Umbilical cord (tissue), 2 donors: ENCODE data around the gene ADGRB2. TPM values are rescaled to one million over a fixed set of nuclear protein-coding genes. Genes with fewer than 3 reads are reported as not detected.

Experiments used
- DNase-seq: peaks from one replicate; pipeline ENCODE4 v3.0.0-alpha.2; 2015; ENCODE audit warnings: low spot score
- total RNA-seq: library from RNA; depleted of rRNA; stranded (reverse); fragments of >200 nt; gene quantifications from one replicate; pipeline ENCODE4 v1.2.3, GENCODE V29; 2014; ENCODE audit warnings: low replicate concordance; ENCODE audit not compliant: insufficient read depth

ADGRB2 gene
- total RNA-seq, 1 donor from 2014 or later = 13.2 TPM

DNA sequence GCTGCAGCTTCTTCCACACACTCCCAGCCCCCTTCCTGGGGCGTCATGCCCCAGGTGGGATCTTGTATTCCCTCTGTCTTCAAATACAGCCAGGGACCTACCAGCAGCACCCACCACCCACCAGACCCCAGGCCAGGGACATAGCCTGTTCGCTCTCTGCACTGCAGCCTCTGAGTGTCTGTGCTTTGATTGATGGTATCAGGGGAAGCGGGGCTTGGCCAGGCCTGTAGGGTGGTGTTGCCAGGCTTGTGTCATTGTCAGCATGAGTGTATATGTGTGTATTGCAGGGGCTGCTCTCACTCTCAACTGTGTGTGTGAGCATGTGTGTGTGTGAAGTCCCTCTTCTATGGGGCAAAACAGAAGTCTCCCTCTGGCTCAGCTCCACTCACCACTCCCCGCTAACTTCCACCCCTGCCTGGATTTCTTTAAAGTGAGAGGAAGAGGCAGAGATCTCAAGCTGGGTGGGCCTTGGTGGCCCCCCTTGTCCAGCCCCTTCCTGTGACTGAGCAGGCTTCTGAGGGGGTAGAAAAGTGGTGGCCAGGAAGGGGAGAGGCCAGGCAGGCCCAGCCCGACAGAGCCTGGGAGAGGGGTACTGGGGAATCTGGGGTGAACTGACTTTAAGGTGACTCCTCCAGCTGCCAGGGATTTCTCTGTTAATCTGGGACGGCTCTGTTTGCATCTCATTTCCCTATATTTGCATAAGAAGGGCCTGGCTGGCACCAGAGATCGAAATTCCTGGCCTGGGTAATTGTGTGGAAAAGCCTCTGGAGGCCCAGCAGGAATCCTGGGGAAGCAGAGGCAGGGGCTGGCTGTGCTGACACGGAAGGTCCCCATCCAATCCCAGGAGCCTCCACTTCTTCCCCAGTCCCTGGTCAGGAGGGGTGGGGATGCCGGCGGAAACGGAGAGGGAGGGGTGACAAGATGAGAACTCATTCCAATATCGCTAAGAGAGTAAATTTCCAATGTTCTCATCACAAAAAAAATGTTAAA lies 18.6 kb upstream of the ADGRB2 start:
- DNase-seq = peak; percentile 69

DNA sequence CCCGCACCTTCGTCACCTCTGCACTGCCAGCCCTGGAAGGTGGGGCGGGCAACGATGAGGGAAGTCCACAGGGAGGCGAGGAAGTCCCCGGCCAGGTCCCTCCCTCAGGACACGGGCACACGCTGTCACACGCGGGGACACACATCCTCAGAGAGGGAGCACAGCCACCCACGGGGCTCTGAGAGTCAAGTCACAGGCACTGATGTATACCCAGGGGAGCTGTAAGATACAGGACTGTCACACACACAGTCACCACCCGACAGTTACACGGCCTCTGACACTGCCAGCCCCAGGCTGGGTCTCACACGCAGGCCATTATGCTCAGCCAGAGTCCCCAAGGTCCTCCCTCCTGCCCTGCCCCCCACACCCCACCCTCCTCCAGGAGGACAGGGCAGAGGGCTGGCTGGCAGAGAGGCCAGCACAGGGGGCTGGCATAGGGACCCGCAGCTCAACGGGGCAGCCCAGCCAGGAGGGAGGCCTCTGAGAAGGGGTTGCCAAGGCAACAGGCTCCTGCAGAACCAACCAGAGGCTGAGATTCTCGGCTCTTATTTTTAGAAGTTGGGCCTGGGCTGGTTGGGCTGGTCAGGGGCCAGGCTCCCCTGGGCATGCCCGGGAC lies 17.7 kb upstream of the ADGRB2 start:
- peak; percentile 88 for DNase-seq

DNA sequence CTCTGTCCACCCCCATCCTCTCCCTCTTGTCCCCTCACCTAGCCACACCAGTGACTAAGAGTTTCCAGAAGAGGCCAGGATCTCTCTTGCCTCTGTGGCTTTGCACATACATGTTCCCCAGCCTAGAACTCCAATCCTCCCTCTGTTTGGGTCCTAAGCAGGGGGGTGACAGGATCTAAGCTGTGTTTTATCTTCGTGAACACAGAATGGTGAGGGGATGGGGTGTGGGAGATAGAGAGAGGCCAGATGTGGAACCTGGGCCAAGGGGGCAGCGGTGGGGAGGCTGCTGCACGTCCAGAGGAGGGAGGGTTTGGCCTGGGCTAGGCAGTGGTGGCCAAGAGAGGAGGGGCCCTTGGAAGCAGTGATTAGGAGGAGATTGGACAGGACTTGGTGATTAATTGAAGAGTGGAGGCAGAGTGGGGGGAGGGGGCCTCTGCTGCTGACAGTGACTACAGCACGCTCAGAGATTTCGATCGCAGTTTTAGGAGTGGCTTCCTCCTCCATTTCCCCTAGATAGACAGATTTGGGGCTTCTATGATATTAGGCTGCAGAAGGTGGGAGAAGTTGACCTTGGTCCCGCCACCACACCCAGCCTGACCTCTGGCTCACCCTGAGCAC lies 17.1 kb upstream of the ADGRB2 start:
- DNase-seq = peak; percentile 82

DNA sequence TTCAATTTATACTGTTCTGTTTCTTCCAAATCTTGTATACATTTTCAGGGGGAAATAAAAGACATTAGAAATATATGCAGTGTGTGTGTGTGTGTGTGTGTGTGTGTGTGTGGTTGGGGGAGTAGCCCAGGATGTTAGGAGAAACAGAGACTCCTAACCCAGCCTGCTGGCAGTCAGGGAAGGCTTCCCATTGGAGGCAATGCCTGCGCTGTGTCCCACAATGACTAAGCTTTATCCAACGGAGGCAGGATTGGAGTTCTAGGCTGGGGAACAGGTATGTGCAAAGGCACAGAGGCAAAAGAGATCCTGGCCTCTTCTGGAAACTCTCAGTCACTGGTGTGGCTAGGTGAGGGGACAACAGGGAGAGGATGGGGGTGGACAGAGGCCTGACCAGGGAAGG lies 16.5 kb upstream of the ADGRB2 start:
- DNase-seq = no peak

DNA sequence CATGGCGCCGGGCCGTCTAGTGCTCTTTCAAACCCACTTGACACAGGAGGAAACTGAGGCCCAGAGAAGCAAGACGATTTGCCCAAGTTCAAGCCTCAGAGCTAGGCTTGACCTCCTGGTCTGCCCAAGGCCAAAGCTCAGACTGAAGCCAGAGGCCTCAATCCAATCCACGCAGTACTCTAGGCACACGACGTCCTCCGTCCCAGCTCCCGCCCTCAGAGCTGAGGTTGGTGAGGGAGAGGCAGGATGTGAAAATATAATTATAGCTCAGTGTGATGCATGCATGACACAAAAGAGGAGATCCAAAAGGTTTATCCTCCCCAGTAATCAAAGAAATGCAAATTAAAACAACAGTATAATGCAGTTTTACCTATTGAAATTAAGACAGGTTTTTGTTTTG lies 15.5 kb upstream of the ADGRB2 start:
- DNase-seq = no peak

DNA sequence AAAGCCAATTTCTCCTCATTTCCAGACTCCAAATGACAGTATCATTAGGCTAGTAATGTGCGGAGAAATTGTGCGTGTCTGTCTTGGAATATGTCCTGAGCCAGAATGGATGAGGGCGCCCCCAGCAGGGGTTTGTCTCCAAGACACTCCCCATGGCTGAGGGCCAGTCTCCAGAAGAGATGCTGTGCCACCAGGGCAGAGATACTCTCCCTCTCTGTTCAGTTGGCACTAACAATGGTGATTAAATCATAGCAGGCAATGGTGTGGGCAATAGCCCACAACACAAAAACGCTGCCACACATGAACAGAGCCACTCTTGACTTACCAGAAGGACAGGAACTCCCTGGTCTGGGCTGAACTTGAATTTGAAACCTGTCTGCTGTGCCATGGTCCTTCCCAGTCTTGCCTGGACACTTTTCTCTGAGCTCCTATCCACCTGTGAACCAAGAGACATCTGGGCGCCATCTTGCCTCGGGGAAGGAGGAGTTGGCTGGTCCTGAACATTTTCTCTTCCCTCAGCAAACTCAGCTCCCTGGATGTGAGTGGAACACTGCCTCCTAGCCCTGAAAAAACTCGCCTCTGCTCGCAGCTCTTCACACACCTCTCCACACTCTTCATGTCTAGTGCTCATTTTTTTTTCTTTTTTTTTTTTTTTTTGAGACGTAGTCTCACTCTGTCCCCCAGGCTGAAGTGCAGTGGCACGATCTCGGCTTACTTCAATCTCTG lies 14.8 kb upstream of the ADGRB2 start:
- DNase-seq = no peak

DNA sequence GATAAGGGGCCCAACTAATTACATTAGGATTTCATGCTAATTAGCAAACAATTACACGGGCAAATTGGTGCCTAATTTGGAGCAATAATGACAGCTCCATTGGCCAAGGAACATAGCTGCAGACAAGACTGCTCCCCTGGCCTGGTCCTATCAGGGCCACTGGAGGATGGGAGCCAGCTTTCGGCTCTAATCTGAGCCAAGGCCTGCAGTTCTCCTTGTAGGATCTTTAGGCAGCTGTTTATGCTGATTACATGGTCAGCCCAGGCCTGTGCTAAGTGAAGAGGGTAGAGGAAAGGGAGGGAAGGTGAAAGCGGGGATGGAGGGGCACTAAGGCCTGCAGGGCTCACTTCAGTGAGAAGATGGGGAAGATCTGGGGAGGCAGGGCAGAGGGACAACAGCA lies 12.4 kb upstream of the ADGRB2 start:
- DNase-seq = peak; percentile 62

DNA sequence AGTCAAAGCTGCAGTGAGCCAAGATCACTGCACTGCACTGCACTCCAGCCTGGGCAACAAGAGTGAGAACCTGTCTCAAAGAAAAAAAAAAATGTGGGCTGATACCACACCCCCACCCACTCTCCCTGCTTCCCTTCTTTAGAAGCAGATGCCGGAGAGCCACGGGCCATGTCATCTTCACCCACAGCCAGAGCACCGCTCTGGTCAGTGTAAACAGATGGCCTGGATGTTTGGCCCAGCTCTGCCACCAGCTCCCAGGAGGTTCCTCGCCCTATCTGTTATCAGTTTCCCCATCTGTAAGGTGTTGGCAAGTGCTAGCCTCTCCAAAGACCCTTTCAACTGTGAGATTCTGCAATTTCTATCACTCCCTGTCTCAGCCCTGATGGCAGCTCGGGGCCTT lies 11.9 kb upstream of the ADGRB2 start:
- DNase-seq = no peak

DNA sequence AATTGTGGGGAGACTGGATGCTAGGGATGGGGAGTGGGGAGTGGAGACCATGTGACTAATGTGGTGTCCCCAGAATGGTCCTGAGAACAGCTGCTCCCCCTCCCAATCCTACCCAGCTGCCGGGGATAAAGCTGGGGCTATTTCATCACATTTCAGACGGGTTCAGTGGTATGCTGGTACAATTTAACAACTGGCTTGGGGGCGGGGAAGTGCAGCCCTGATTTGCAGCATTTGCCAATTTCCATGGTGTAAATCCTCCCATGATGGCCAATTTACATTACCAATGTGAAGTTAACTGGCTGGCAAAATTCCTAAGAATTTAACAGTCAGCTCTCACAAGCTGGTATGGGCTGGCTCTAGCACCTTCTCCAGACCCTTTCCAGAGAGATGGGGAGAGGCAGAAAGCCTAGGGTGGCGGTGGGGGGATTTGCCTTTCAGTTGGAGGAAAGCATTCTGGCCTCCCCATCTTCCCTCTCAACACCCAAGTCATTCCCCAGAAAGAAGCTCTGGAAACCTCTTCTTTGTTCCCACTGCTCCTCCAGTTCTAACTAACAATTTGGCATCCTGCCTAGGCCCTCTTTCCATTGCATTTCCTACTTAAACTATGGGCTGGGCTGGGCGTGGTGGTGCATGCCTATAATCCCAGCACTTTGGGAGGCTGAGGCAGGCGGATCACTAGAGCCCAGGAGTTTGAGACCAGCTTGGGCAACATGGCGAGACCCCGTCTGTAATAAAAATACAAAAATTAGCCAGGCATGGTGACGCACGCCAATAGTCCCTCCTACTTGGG lies 11.3 kb upstream of the ADGRB2 start:
- DNase-seq = peak; percentile 73

DNA sequence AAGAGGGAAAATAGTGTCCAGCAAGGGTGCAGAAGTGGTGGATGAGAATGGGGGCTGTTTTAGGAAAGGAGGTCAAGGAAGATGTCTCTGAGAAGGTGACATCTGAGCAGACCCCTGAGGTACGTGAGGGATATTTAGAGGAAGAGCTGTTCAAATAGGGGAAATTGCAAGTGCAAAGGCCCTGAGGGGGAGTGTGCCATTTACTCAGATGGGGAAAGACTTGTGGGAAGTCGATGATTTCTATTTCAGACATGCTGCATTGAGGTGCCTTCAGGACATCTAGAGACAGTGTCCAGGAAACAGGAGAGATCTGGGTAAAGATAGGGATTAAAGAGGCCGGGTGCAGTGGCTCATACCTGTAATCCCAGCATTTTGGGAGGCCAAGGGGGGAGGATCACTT lies 10.4 kb upstream of the ADGRB2 start:
- DNase-seq = no peak

DNA sequence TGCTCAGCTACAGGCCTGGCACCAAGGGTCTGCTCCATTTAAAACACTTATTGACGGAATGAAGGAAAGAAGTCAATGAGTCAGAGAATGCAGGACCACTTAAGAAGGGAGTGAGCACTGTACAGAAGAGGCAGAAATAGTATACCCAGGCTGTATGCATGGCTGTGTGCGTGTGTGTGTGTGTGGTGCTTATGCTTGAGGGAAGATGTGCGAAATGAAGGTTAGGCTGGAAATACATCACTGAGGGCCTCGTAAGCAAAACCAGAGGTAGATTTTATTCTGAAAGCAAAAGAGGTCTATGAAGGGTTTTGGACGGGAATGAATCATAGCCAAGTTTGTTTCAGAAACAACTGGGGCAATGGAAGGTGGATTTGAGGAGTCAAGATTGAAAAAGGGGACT lies 9.7 kb upstream of the ADGRB2 start:
- no peak for DNase-seq

DNA sequence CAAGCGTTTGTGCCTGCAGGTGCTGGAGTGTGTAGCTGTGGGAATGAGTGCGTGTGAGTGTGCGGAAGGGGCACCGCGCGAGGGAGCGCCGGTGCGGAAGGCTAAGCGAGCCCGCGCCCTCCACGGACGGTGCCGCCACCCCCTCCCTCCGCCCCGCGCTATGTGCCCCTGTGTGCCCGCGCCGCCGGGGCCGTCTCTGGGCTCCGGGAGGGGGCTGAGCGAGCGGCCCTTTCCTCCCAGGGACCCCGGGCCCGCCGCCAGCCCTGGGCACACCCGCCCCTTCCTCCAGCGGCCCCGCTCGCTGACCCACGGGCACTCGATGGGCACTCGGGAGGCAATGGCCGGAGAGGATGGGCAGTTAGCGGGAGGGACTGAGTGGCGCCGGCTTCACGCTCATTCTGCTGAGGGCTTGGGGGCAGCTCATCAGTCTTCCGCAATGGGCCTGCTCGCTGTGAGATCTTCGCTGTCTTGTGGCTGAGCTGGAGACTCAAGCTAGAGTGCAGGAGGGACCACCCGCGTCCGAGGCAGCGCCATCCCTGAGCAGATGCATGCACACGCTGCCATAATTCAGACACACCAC lies 8.6 kb upstream of the ADGRB2 start:
- DNase-seq = no peak

DNA sequence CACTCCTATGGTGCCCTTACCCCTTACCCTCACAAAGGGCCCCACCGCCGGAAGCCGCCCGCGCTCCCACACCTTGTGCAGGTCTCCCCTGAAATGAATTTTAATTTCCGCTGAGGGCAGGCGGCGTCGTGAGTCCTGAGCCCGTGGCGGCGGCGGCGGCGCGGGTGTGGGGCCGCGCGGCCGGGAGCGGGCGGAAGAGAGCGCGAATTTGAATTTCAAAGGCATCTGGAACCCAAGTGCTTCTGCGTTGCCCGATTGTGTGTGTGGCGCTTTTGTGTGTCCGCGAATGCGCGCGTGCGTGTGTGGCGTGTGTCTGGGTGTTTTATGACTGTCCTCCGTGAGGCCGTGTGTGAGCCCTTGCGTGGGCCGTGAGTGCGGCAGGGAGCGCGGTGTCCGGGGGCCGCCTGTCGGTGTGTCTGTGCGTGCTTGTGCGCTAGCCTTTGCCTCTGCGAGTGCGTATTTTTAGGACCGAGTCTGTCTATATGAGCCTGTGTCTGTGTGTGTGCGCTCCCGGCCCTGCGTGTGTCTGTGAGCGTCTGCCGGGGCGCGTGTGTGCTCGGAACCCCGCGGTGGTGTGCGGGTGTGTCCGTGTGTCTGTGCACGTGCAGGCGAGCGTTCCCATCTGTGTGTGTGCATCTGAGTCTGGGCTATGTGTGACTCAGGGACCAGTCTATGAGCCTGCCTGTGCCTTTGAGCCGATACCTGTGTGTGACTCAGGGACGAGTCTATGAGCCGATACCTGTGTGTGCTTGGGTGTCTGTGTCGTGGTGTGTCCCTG lies 7.9 kb upstream of the ADGRB2 start:
- DNase-seq = no peak

DNA sequence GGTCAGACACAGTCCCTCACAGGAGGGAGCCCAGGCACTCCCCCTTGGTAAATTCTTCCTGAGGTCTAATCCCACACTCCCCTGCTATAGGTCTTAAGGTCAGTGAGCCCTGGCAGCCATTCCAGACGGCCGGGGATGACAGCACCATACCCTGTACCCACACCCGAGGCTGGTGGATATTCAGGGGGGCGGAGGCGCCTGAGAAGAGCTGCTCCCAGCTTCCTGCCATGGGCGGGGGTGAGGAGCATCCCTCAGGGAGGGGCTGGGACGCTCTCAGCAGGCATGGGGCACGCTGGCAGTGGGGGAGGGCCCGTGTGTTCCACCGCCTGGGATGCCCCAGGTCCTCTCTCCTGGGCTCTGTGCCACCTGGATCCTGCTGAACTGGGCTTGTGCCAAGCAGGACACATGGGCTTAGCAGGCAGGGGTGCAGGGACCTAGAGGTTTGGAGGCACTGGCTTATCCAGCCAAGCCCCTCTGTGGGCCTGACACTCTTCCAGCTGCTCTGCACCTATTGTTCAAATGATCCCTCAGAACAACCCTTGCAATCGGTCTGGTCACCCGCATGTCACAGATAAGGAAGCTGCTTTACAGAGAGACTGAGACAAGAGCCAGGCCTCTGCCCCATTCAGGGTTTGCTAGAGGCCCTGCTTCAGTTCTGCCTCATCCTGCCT lies 5.7 kb upstream of the ADGRB2 start:
- no peak for DNase-seq

DNA sequence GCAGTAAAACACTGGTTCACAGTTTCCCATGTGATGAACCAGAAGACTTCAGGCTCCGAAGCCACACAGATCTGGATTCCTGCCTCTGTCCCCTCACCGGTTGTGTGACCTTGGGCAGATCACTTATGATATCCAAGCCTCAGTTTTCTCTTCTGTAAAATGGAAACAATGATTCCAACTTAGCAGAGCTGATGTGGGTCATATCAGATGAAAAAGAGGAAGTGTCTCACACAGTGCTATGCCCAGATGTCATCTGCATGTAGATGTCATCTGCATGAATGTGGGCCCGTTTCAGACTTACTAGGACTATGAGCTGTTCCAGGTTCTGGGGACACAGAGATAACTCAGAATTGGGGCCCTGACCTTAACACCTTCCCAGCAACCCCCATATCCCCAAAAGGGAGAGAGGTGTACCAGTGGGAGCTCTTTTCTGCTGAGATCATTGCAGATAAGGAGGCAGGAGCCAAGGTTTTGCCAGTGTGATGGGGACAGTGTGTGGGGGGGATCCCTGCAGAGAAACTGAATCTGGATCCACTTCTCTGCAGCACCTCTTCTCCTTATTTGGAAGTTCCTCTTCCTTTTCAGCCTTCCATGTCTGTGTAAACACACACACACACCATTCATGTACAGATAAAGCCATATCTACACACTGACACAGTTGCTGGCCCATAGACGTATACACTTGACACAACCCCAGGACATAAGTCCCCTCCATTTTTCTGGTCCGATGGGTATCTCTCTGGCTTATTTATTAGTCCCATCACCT lies 5.0 kb upstream of the ADGRB2 start:
- DNase-seq = no peak

DNA sequence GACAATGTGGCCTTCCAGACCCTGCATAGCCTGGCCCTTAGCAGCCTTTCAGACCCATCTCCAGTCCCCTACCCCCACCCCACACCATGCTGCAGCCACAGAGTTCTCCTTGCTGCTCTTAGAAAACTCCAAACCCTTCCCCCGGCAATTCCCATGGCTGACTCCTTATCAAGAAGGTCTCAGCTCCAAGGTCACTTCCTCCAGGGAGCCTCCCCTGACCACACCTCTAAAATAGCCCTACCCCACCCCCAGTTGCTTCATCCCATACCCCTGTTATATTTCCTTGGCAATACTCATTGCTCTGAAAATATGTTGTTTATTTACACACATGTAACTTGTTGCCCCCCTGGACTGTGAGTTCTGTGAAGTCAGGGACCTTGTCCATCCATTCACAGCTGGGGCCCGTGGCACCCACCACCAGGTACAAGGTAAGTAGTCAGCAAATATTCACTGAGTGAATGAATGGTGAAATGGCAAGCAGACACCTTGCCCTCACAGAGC lies 4.3 kb upstream of the ADGRB2 start:
- DNase-seq = no peak

DNA sequence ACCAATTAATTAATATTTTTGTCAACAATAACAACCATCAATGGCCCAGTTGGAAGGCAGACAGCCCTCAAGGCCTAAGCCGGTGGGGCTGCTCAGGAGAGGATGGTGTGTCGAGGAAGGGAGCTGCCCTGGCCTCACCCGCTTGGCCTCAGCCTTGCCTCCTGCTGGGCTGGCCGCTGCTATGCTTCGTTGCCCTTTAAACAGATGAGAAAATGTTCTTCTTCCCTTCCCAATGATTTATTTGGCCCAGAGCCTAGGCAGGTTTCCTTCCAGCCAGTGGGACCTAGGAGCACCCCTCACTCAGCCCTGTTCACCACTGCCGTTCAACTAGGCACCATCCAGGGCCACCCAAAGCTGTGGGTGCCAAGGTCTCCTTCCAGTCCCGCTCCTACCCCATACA lies 3.1 kb upstream of the ADGRB2 start:
- no peak for DNase-seq

DNA sequence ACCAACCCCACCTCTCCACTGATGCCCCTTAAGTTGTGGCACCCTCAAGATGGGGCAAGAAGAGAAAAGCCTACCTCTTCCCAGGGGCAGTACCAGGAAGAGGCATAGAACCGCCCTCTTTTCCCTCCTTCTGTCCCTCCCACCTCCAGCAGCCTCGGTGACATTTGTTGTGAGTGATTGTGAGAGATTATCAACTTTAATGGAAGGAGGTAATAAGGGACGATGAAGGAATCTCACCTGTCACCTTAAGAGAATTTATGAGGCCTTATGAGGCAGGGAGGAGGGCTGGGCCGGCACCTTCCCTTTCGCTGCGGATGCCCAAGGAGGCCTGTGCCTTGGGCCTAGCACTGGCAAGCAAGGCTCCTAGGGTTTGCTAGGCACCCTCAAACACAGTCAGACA lies 1.4 kb upstream of the ADGRB2 start:
- no peak for DNase-seq
